ENCODE data around the gene FGD2.

Gene FGD2

GRCh38 chr6:36961441-36962435, 43.7 kb upstream of the FGD2 start:
- H4K20me1 ChIP-seq (ENCODE audit: insufficient read depth, low read length) = no peaks in the 10 kb centered on the region
- no peaks in the 10 kb centered on the region for H3K27me3 ChIP-seq (ENCODE audit: insufficient read depth, low read length, poor library complexity)
- H3K36me3 ChIP-seq (ENCODE audit: insufficient read depth, low read length) = peaks cover 3% of the 10 kb centered on the region; the same call in 1 of the 2 replicates
- H3K4me3 ChIP-seq (ENCODE audit: low read depth in 1 of 2, low read length in 2 of 2) = no peak overlapping the region
- H3K4me1 ChIP-seq (ENCODE audit: insufficient read depth, low read length) = peaks cover 25% of the 10 kb centered on the region
- no peaks in the 10 kb centered on the region for H3K9me3 ChIP-seq (ENCODE audit: insufficient read depth, low read length, severe bottlenecking)
- DNase-seq (no peak), ATAC-seq (ENCODE audit: insufficient read depth, low read depth) (no peak)
- no peak for TF ChIP-seq CTCF (IDR thresholded peaks at IDR 0.05; ENCODE audit: borderline replicate concordance, extremely low read depth, low read length, poor library complexity, severe bottlenecking)
- no peak for TF ChIP-seq EZH2 (IDR thresholded peaks at IDR 0.05; ENCODE audit: borderline replicate concordance, low read depth, low read length, severe bottlenecking)
- no peak overlapping the region for H3K9ac ChIP-seq (ENCODE audit: low read depth, low read length)
- no peak overlapping the region for H3K27ac ChIP-seq (ENCODE audit: low read length)
- no peak overlapping the region for H2AFZ ChIP-seq (ENCODE audit: low read depth, low read length)
- H3K4me2 ChIP-seq (ENCODE audit: insufficient read depth, low read length) = no peak overlapping the region
- no peaks in the 10 kb centered on the region for H3K79me2 ChIP-seq (ENCODE audit: insufficient read depth, low read length)

- peak overlapping the region; percentile 69 for H3K27ac ChIP-seq (ENCODE audit: low read length)
- peaks cover 15% of the 10 kb centered on the region for H3K36me3 ChIP-seq (ENCODE audit: insufficient read depth, low read length)
- H2AFZ ChIP-seq (ENCODE audit: low read depth, low read length) = 0 out of 2 replicates have a peak overlapping the region, but pooled peaks have one; percentile 51
- ATAC-seq (ENCODE audit: insufficient read depth, low read depth) = no peak
- H3K4me1 ChIP-seq (ENCODE audit: insufficient read depth, low read length) = peaks cover 25% of the 10 kb centered on the region
- no peak overlapping the region for H3K9ac ChIP-seq (ENCODE audit: low read depth, low read length)
- TF ChIP-seq CTCF (IDR thresholded peaks at IDR 0.05; ENCODE audit: borderline replicate concordance, extremely low read depth, low read length, poor library complexity, severe bottlenecking) = no peak
- TF ChIP-seq EZH2 (IDR thresholded peaks at IDR 0.05; ENCODE audit: borderline replicate concordance, low read depth, low read length, severe bottlenecking) = no peak
- peak; percentile 72 for DNase-seq
- H4K20me1 ChIP-seq (ENCODE audit: insufficient read depth, low read length) = no peaks in the 10 kb centered on the region
- no peak overlapping the region for H3K4me3 ChIP-seq (ENCODE audit: low read depth in 1 of 2, low read length in 2 of 2)
- no peaks in the 10 kb centered on the region for H3K27me3 ChIP-seq (ENCODE audit: insufficient read depth, low read length, poor library complexity)
- 0 out of 2 replicates have a peak overlapping the region, but pooled peaks have one; percentile 40 for H3K4me2 ChIP-seq (ENCODE audit: insufficient read depth, low read length)
- H3K9me3 ChIP-seq (ENCODE audit: insufficient read depth, low read length, severe bottlenecking) = no peaks in the 10 kb centered on the region
- H3K79me2 ChIP-seq (ENCODE audit: insufficient read depth, low read length) = no peaks in the 10 kb centered on the region
Observed at GRCh38 chr6:36962874-36963273, 42.6 kb upstream of the FGD2 start.

- Histone ChIP-seq H3K27me3 (ENCODE audit: insufficient read depth, low read length, poor library complexity) (no peaks in the 10 kb centered on the region), H3K4me1 (ENCODE audit: insufficient read depth, low read length) (peaks cover 25% of the 10 kb centered on the region), H3K27ac (ENCODE audit: low read length) (peak overlapping the region; percentile 69), H4K20me1 (ENCODE audit: insufficient read depth, low read length) (peaks cover 5% of the 10 kb centered on the region; the same call in 1 of the 2 replicates), H3K9me3 (ENCODE audit: insufficient read depth, low read length, severe bottlenecking) (no peaks in the 10 kb centered on the region), H3K4me2 (ENCODE audit: insufficient read depth, low read length) (peak overlapping the region; percentile 40; the same call in 1 of the 2 replicates), H3K36me3 (ENCODE audit: insufficient read depth, low read length) (peaks cover 23% of the 10 kb centered on the region), H3K79me2 (ENCODE audit: insufficient read depth, low read length) (no peaks in the 10 kb centered on the region), H2AFZ (ENCODE audit: low read depth, low read length) (peak overlapping the region; percentile 51), H3K4me3 (ENCODE audit: low read depth in 1 of 2, low read length in 2 of 2) (no peak overlapping the region), H3K9ac (ENCODE audit: low read depth, low read length) (peak overlapping the region; percentile 8; the same call in 1 of the 2 replicates)
- DNase-seq (peak; percentile 81), ATAC-seq (ENCODE audit: insufficient read depth, low read depth) (peak; percentile 90)
- TF ChIP-seq EZH2 (IDR thresholded peaks at IDR 0.05; ENCODE audit: borderline replicate concordance, low read depth, low read length, severe bottlenecking) (no peak), CTCF (IDR thresholded peaks at IDR 0.05; ENCODE audit: borderline replicate concordance, extremely low read depth, low read length, poor library complexity, severe bottlenecking) (no peak)
Observed at GRCh38 chr6:36963451-36964290, 41.8 kb upstream of the FGD2 start.

All from DND-41 (cell line).